GM19397 (cell line): ENCODE results near the gene LSR.

Experiments used
- ATAC-seq: cut with Tn5 transposase; IDR thresholded peaks from one replicate; pipeline ENCODE4 v1.9.1; 2021; ENCODE audit warnings: mild to moderate bottlenecking, moderate library complexity; ENCODE audit not compliant: unreplicated experiment

Gene LSR

GRCh38 chr19:35316560-35316959 is 67.8 kb downstream of the LSR start:
- ATAC-seq = no peak
